ENCODE data around the gene INPP5A.

DNA sequence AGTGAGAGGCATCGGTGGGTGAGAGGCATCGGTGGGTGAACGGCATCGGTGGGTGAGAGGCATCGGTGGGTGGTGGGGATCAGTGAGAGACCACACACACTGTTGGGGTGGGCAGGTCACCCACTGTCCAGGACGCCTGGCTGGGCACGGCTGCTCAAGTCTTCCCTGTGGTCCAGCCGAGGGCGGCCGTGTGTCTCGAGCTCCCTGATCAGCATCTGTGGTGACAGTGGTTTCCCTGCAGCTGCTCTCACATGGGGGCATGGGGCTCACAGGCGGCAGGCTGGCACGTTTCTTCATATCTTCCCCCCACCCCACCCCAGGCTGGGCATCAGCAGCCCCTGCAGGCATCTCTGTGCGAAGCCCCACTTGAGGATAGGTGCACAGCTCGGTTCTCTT is 170.2 kb downstream of the INPP5A start:
- TF ChIP-seq POLR2AphosphoS5 (IDR thresholded peaks at IDR 0.05) = no peak
- TF ChIP-seq, protein P1, sequence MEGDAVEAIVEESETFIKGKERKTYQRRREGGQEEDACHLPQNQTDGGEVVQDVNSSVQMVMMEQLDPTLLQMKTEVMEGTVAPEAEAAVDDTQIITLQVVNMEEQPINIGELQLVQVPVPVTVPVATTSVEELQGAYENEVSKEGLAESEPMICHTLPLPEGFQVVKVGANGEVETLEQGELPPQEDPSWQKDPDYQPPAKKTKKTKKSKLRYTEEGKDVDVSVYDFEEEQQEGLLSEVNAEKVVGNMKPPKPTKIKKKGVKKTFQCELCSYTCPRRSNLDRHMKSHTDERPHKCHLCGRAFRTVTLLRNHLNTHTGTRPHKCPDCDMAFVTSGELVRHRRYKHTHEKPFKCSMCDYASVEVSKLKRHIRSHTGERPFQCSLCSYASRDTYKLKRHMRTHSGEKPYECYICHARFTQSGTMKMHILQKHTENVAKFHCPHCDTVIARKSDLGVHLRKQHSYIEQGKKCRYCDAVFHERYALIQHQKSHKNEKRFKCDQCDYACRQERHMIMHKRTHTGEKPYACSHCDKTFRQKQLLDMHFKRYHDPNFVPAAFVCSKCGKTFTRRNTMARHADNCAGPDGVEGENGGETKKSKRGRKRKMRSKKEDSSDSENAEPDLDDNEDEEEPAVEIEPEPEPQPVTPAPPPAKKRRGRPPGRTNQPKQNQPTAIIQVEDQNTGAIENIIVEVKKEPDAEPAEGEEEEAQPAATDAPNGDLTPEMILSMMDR (IDR thresholded peaks at IDR 0.05 in 8 of 11, conservative IDR thresholded peaks at IDR 0.05 in 3 of 11) = no peak
